Fibroblast of mammary gland (primary cell): ENCODE measurements around the gene OR10H2.

ENCODE experiments used
- DNase-seq: peaks from one replicate; pipeline ENCODE4 v3.0.0-alpha.2; 2010; ENCODE audit warnings: low read depth
- H3K4me3 ChIP-seq: 2 replicates; pipeline ENCODE4 v1.5.1; 2011; ENCODE audit warnings: low read depth, mild to moderate bottlenecking, low read length, moderate library complexity; ENCODE audit not compliant: control insufficient read depth
- TF ChIP-seq, protein P1 (sequence below): conservative IDR thresholded peaks from 2 replicates; pipeline ENCODE4 v1.5.1; 2011; ENCODE audit warnings: low read depth, low read length, inconsistent platforms; ENCODE audit not compliant: control insufficient read depth, insufficient read depth

OR10H2 gene

DNA sequence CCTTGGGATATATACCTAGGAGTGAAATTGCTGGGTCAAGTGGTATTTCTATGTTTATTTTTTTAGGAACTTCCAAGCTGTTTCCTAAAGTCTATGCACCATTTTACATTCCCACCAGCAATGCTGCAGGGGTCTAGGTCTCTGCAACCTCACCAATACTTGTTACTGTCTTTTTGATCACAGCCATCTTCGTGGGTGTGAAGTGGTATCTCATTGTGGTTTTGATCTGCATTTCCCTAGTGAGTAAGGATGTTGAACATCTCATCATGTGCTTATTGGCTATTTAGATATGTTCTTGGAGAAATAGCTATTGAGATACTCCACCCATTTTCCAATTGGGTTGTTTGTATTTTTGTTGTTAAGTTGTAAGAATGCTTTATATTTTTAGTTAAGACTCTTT is 2.7 kb downstream of the OR10H2 start:
- H3K4me3 ChIP-seq: no peak overlapping the region
- TF ChIP-seq, protein P1, sequence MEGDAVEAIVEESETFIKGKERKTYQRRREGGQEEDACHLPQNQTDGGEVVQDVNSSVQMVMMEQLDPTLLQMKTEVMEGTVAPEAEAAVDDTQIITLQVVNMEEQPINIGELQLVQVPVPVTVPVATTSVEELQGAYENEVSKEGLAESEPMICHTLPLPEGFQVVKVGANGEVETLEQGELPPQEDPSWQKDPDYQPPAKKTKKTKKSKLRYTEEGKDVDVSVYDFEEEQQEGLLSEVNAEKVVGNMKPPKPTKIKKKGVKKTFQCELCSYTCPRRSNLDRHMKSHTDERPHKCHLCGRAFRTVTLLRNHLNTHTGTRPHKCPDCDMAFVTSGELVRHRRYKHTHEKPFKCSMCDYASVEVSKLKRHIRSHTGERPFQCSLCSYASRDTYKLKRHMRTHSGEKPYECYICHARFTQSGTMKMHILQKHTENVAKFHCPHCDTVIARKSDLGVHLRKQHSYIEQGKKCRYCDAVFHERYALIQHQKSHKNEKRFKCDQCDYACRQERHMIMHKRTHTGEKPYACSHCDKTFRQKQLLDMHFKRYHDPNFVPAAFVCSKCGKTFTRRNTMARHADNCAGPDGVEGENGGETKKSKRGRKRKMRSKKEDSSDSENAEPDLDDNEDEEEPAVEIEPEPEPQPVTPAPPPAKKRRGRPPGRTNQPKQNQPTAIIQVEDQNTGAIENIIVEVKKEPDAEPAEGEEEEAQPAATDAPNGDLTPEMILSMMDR: no peak
- no peak for DNase-seq

DNA sequence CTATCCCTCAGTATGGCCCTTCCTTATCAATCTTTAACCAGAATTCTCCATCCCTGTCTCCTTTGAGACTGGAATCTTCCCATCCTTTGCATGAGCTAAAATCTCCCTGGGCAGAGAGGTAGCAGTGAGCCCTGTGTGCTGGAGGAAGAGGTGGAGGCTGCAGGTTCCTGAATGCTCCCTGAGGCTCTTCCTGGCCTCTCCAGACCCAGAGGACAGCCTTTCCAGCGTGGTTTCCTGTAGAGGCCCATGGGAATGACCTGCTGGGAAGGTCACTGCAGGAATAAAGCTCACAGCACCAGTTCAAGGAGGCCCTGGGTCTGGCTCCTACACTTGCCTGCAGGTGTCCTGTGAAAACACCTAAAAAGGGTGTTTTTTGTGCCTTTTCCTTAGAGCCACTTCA is 4.6 kb downstream of the OR10H2 start:
- no peak overlapping the region for H3K4me3 ChIP-seq
- TF ChIP-seq, protein P1: no peak
- no peak for DNase-seq

DNA sequence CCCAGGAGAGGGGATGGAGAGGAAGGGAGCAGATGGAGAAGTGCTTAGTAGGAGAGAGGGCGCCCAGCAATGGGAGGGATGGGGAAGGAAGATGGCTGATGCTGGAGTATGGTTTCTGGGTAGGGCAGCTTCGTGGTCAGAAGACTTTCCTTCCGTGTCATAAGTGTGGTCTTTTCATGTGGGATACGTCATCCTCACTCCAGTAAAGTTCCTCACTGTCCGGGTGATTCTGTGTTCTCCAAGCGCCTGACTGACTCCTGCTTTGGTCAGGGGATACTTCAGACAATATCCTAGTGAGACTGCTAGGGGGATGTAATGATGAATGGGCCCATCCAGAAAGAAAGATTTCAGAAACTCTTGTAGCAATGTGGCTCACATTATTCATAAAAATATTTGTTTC is 6.1 kb downstream of the OR10H2 start:
- DNase-seq: no peak
- no peak overlapping the region for H3K4me3 ChIP-seq
- TF ChIP-seq, protein P1: no peak

DNA sequence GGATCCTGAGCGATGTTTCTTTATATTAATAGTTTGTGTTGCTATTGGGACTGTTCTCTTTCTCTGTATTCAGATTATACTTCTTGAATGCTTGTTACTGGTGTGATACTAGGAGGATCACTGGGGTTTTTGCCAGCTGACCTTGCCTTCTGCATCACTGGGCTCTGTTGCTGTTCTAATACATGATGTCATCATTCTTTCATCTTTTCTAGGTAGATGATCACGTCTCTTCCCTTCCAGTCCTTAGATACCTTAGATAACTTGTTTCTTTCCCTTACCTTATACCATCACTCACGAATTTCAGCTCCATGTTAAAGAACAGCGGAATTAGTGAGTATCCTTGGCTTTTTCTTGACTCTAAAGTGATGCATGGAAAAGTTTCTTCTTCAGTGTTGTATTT is 9.9 kb downstream of the OR10H2 start, which contains the start of gene OR10H3:
OR10H3 (plus strand) TSS at position 264 of the 400 bp plus-strand sequence. CDS start 3,408 bp downstream, outside the sequence.
- H3K4me3 ChIP-seq: no peak within 1 kb of the TSS
- TF ChIP-seq, protein P1: no peak

DNA sequence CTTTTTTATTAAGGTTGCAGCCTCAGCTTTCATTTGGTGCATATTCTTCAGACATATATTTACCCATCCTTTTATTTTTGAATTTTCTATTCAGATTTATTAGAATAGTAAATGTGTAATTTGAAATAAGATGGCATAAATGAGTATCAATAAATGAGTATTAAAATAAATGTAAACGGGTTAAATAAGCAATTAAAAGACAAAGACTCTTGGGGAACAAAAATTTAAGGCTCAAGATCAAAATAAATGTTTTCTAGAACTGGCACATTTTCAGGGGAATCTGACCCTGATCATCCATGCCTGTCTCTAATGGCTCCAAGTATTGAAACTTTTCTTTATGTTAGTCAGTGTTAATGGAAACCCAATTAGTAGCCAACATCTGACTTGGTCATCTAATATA is 13.0 kb downstream of the OR10H2 start:
- TF ChIP-seq, protein P1: no peak
- no peak for DNase-seq
- no peak overlapping the region for H3K4me3 ChIP-seq

More for the DNA sequence above, 9.9 kb downstream of the OR10H2 start, which contains the start of gene OR10H3:
- no peak for DNase-seq

DNA sequence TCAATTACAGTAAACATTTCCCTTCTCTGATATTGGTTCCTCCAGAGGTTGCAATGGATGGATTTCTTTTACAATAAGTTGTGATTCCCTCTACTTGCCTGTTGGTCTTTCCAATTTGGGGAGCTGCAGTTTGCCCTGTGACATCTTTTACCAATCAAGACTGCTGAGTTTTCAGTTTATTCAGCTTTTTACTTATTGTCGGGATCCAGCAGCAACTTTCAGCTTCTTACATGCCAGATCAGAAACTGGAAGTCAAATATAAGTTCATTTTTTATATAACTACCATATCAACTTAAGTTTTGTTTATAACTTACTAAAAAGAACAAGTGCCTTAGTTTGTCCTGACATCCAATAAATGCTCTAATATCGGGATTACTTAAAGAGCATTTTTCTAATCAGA is 20.4 kb downstream of the OR10H2 start:
- TF ChIP-seq, protein P1: no peak
- no peak for DNase-seq
- H3K4me3 ChIP-seq: no peak overlapping the region

DNA sequence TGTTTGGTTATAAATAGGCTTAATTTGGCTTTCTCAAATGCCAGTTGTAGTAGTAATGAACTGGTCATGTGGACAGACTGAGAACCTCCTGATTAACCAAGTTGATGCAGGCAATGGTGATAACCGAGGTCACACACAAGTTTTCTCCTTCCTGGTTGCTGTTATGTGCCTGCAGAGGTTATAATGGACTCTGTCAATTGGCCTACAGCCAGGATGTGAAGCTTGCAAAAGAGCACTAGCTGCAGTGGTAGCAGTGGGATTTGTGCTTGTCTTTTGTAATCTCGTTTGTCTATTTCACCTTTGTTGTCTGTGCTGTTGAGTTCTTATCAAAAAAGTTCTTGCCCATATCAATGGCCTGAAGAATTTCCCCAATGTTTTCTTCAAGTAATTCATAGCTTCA is 30.6 kb downstream of the OR10H2 start:
- DNase-seq: no peak
- TF ChIP-seq, protein P1: no peak
- H3K4me3 ChIP-seq: no peak overlapping the region
